Central memory CD8-positive, alpha-beta T cell (primary cell): ENCODE results near the gene AMDHD2.
"Not testable (repeated sequence)": the region's sequence is repeated elsewhere in the genome, so short reads cannot be mapped to it uniquely, and the experiment has no call there.

Source experiments
- ATAC-seq: fragments of 150-1000 bp; cut with Tn5 transposase; replicated peaks from 2 replicates; pipeline ENCODE4 v1.10.0; 2022; ENCODE audit warnings: mild to moderate bottlenecking, moderate FRiP score, moderate number of reproducible peaks; ENCODE audit not compliant: poor library complexity, severe bottlenecking; ENCODE audit errors: extremely low read depth
- DNase-seq, 2 donors: peaks; one replicate each; pipeline ENCODE4 v3.0.0; 2021; ENCODE audit warnings: low spot score in 2 of 2
- H3K27ac Mint-ChIP-seq: one replicate; pipeline ENCODE4 v1.8.0; 2022; ENCODE audit warnings: low read depth, mild to moderate bottlenecking, moderate library complexity, mixed read lengths
- H3K27me3 Mint-ChIP-seq: one replicate; pipeline ENCODE4 v1.8.0; 2022; ENCODE audit warnings: mixed read lengths
- H3K36me3 Mint-ChIP-seq: one replicate; pipeline ENCODE4 v1.8.0; 2022; ENCODE audit warnings: mild to moderate bottlenecking, moderate library complexity, mixed read lengths; ENCODE audit not compliant: insufficient read depth
- H3K4me1 Mint-ChIP-seq: one replicate; pipeline ENCODE4 v1.8.0; 2022; ENCODE audit warnings: mixed read lengths
- H3K4me3 Mint-ChIP-seq: one replicate; pipeline ENCODE4 v1.8.0; 2022; ENCODE audit warnings: mild to moderate bottlenecking, moderate library complexity, mixed read lengths
- H3K9me3 Mint-ChIP-seq: one replicate; pipeline ENCODE4 v1.8.0; 2022; ENCODE audit warnings: mixed read lengths

Gene AMDHD2

DNA sequence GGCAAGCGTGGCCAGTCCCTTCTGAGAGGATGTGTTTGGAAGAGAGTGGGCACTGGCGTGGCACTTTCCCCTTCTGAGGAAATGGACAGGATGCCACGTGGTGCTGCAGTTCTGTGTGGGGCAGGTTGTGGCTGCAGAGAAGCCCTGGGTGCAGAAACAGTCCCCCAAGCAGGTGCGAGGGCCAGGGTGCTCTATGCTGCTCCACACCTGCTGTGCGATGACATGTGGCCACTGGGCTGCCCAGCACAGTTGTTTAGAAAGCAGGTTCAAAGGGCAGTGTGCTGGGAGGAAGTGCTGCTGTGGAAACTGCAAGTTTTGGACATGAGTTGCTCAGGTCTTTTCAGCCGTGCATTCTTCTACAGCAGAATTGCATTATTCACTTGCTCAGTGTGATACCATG is 21.2 kb downstream of the AMDHD2 start:
- Mint-ChIP-seq H3K4me1 (peaks cover 41% of the 10 kb centered on the region), H3K36me3 (peaks cover 16% of the 10 kb centered on the region), H3K4me3 (peak overlapping the region; percentile 64), H3K27ac (peak overlapping the region; percentile 86)
- not testable (repeated sequence) for H3K27me3 Mint-ChIP-seq, DNase-seq, H3K9me3 Mint-ChIP-seq, ATAC-seq

- peaks cover 11% of the 10 kb centered on the region for H3K36me3 Mint-ChIP-seq
- ATAC-seq, H3K27me3 Mint-ChIP-seq, H3K9me3 Mint-ChIP-seq, H3K4me3 Mint-ChIP-seq, H3K27ac Mint-ChIP-seq, DNase-seq: not testable (repeated sequence)
- peaks cover 33% of the 10 kb centered on the region for H3K4me1 Mint-ChIP-seq
Observed at GRCh38 chr16:2543771-2544170, 23.6 kb downstream of the AMDHD2 start.

- ATAC-seq, H3K27me3 Mint-ChIP-seq, H3K27ac Mint-ChIP-seq, H3K4me1 Mint-ChIP-seq, H3K36me3 Mint-ChIP-seq, H3K9me3 Mint-ChIP-seq, DNase-seq, H3K4me3 Mint-ChIP-seq: not testable (repeated sequence)
Observed at GRCh38 chr16:2550283-2550878, 30.2 kb downstream of the AMDHD2 start.

DNA sequence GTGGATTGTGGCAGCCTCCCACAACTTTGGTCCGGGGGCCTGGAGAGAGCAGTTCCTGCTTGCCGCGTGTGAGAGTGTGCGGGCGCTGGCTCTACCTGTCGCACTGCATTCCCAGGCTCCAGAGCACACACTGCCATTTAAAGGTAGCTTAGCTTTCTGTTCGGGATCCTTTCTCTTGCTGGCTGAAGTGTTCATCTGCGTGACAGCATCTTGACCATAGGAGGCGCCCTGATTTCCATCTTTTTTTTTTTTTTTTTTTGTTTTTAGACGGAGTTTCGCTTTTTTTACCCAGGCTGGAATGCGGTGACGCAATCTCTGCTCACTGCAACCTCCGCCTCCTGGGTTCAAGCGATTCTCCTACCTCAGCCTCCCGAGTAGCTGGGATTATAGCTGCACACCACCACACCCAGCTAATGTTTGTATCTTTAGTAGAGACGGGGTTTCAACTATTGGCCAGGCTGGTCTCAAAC is 31.3 kb downstream of the AMDHD2 start:
- H3K27me3 Mint-ChIP-seq, H3K36me3 Mint-ChIP-seq: not testable (repeated sequence)

GRCh38 chr16:2554709-2555425 is 34.7 kb downstream of the AMDHD2 start:
- H3K4me1 Mint-ChIP-seq, H3K27ac Mint-ChIP-seq: not testable (repeated sequence)

More for the DNA sequence above, 31.3 kb downstream of the AMDHD2 start:
- ATAC-seq, H3K4me3 Mint-ChIP-seq, H3K27ac Mint-ChIP-seq, H3K9me3 Mint-ChIP-seq, H3K4me1 Mint-ChIP-seq, DNase-seq: not testable (repeated sequence)

DNA sequence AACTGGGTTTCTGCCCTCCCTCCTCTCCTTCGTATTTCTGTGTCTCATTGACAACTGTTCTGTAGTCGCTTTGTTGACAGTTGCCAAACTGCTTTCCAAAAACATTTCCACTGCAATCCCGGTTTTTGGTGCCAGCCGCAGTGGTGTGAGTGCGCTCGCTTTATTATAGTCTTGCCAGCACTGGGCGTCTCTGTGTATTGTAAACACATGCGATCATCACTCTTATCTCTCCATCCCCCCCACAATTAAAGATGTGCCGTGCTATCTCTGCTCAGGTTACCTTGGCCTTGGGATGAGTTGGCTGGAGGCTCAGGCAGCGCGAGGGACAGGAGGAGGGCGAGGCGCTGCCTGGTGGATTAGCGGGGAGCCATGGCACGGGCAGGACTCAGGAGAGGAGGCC is 37.0 kb downstream of the AMDHD2 start:
- not testable (repeated sequence) for DNase-seq, H3K9me3 Mint-ChIP-seq, H3K4me1 Mint-ChIP-seq, H3K4me3 Mint-ChIP-seq, H3K36me3 Mint-ChIP-seq, H3K27ac Mint-ChIP-seq, H3K27me3 Mint-ChIP-seq, ATAC-seq

More at GRCh38 chr16:2554709-2555425, 34.7 kb downstream of the AMDHD2 start:
- not testable (repeated sequence) for DNase-seq, H3K27me3 Mint-ChIP-seq, H3K36me3 Mint-ChIP-seq, H3K9me3 Mint-ChIP-seq, ATAC-seq, H3K4me3 Mint-ChIP-seq

DNA sequence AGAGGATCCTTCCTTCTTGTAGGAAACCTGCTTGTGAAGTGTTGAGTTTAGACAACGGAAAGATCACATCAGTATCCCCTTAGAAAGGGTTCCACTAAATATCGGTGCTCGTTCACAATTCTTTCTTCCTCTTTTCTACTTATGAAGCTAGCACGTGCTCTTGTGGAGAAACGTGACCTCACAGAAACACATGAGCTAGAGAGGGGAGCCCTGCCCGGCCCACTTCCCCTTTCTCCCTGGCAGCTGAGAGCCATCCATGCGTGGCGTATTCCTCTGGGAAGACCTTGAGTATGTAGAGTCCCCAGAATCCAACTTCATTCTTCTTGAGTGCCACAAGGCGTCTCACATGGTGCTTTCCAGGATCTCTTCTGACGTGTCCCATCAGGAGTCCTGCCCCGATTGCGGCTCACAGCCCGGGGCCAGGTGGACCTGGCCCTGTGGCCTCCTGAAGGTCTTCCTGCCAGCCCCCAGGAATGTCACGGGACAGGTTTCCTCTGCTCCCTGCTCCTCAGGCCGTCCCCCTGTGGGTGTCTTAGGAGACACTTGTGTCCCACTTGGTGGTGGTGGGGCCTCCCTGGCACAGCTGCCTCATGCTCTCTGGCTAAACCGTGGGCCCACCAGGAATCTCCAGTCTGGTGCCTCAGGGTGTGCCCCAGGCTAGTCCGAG is 40.1 kb downstream of the AMDHD2 start:
- H3K27me3 Mint-ChIP-seq, H3K4me1 Mint-ChIP-seq, DNase-seq, H3K9me3 Mint-ChIP-seq, H3K36me3 Mint-ChIP-seq, H3K4me3 Mint-ChIP-seq, H3K27ac Mint-ChIP-seq, ATAC-seq: not testable (repeated sequence)

DNA sequence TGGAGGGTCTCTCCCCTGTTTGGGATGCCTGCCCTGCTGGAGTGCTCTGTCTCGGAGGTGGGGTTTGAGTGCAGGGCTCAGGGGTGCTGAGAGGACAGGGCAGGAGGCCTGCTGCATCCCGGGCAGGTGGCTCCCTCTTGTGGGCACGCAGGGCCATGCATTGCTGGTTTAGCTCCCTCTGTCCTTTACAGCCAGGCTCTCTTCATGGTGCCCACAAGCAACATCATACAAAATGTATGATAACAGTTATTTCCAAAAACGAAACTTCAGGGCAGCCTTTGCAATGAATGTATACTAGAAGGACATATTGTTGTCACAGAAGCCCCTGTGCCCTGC is 40.6 kb downstream of the AMDHD2 start:
- H3K27me3 Mint-ChIP-seq, H3K27ac Mint-ChIP-seq, H3K4me3 Mint-ChIP-seq, H3K36me3 Mint-ChIP-seq, H3K4me1 Mint-ChIP-seq, H3K9me3 Mint-ChIP-seq: not testable (repeated sequence)
- DNase-seq = peak; percentile 52 to 53
- peak; percentile 81 for ATAC-seq

- H3K27ac Mint-ChIP-seq, DNase-seq, H3K4me1 Mint-ChIP-seq, H3K27me3 Mint-ChIP-seq, H3K36me3 Mint-ChIP-seq, ATAC-seq, H3K9me3 Mint-ChIP-seq, H3K4me3 Mint-ChIP-seq: not testable (repeated sequence)
Observed at GRCh38 chr16:2567506-2567905, 47.3 kb downstream of the AMDHD2 start.

- H3K27ac Mint-ChIP-seq, H3K27me3 Mint-ChIP-seq, H3K9me3 Mint-ChIP-seq, H3K4me3 Mint-ChIP-seq, DNase-seq, ATAC-seq, H3K4me1 Mint-ChIP-seq, H3K36me3 Mint-ChIP-seq: not testable (repeated sequence)
Observed at GRCh38 chr16:2568573-2568972, 48.4 kb downstream of the AMDHD2 start.

- H3K36me3 Mint-ChIP-seq, H3K4me1 Mint-ChIP-seq, H3K27me3 Mint-ChIP-seq, H3K9me3 Mint-ChIP-seq, H3K4me3 Mint-ChIP-seq, ATAC-seq, H3K27ac Mint-ChIP-seq, DNase-seq: not testable (repeated sequence)
Observed at GRCh38 chr16:2572704-2573103, 52.5 kb downstream of the AMDHD2 start.

DNA sequence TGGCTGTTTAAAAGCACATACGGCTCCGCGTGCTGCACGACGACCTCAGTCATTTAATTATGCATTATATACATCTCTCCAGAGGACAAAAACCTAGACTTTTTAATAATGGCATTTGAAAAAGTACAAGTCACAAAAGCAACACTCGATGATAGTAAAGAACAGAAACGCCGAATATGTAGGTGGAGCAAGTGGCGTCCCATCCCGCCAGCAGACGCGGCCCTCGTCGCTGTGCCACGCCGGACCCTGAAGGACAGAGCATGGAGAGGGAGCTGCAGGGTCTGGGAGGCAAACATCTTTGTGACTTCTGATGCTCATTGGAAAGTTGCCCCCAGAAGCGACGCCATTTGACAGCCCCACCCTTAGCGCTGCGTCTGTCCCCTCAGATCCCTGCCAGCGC is 55.7 kb downstream of the AMDHD2 start:
- H3K9me3 Mint-ChIP-seq, H3K36me3 Mint-ChIP-seq, H3K27me3 Mint-ChIP-seq, DNase-seq, ATAC-seq, H3K27ac Mint-ChIP-seq, H3K4me3 Mint-ChIP-seq, H3K4me1 Mint-ChIP-seq: not testable (repeated sequence)

GRCh38 chr16:2577044-2577443 is 56.9 kb downstream of the AMDHD2 start:
- ATAC-seq, H3K9me3 Mint-ChIP-seq: not testable (repeated sequence)

More at GRCh38 chr16:2577044-2577443, 56.9 kb downstream of the AMDHD2 start:
- H3K27ac Mint-ChIP-seq, DNase-seq, H3K27me3 Mint-ChIP-seq, H3K4me1 Mint-ChIP-seq, H3K36me3 Mint-ChIP-seq, H3K4me3 Mint-ChIP-seq: not testable (repeated sequence)
